Measurements from ENCODE around the gene RNF11.

The RNF11 gene

GRCh38 chr1:51320967-51321923, 85.2 kb downstream of the RNF11 start:
- no peak for DNase-seq (ENCODE audit: low spot score in 2 of 2)
- H3K27ac Mint-ChIP-seq, result no peak overlapping the region
- no peaks in the 10 kb centered on the region for H3K36me3 Mint-ChIP-seq
- no peaks in the 10 kb centered on the region for H3K4me1 Mint-ChIP-seq
- no peak for ATAC-seq
- H3K4me3 Mint-ChIP-seq, result no peak overlapping the region
- no peaks in the 10 kb centered on the region for H3K9me3 Mint-ChIP-seq

GRCh38 chr1:51321924-51322280, 85.8 kb downstream of the RNF11 start:
- ATAC-seq (no peak), DNase-seq (ENCODE audit: low spot score in 2 of 2) (no peak)
- Mint-ChIP-seq H3K4me3 (no peak overlapping the region), H3K4me1 (no peaks in the 10 kb centered on the region), H3K36me3 (no peaks in the 10 kb centered on the region), H3K9me3 (no peaks in the 10 kb centered on the region), H3K27ac (no peak overlapping the region)

GRCh38 chr1:51322417-51323101, 86.5 kb downstream of the RNF11 start:
- Mint-ChIP-seq H3K9me3 (no peaks in the 10 kb centered on the region), H3K36me3 (no peaks in the 10 kb centered on the region), H3K4me1 (no peaks in the 10 kb centered on the region), H3K4me3 (no peak overlapping the region), H3K27ac (no peak overlapping the region)
- ATAC-seq, result no peak
- DNase-seq (ENCODE audit: low spot score in 2 of 2), result no peak
